Measurements from ENCODE around the gene RUNX1. TPM values are rescaled to one million over a fixed set of nuclear protein-coding genes. Genes with fewer than 3 reads are reported as not detected.

The RUNX1 gene
- polyA plus RNA-seq, 1 donor = 9.7 TPM

GRCh38 chr21:34877485-34878128 lies 171.5 kb downstream of the RUNX1 start:
- no peak for DNase-seq

GRCh38 chr21:34875830-34876229 lies 173.3 kb downstream of the RUNX1 start:
- DNase-seq = no peak

GRCh38 chr21:34874684-34875513 lies 174.2 kb downstream of the RUNX1 start:
- no peak for DNase-seq

GRCh38 chr21:34871026-34871908 lies 177.8 kb downstream of the RUNX1 start:
- no peak for DNase-seq

GRCh38 chr21:34870246-34870645 lies 178.9 kb downstream of the RUNX1 start:
- no peak for DNase-seq

GRCh38 chr21:34869545-34869944 lies 179.6 kb downstream of the RUNX1 start:
- DNase-seq = no peak

- no peak for DNase-seq
These were observed 181.3 kb downstream of the RUNX1 start for GRCh38 chr21:34867785-34868184.

GRCh38 chr21:34865400-34866241 lies 183.5 kb downstream of the RUNX1 start:
- DNase-seq = no peak

- DNase-seq = no peak
These were observed 184.5 kb downstream of the RUNX1 start for GRCh38 chr21:34864370-34865149.

GRCh38 chr21:34862951-34863350 lies 186.2 kb downstream of the RUNX1 start:
- DNase-seq = no peak

GRCh38 chr21:34861258-34861657 lies 187.8 kb downstream of the RUNX1 start:
- no peak for DNase-seq

GRCh38 chr21:34859976-34860653 lies 189.0 kb downstream of the RUNX1 start:
- no peak for DNase-seq

- DNase-seq = no peak
These were observed 190.5 kb downstream of the RUNX1 start for GRCh38 chr21:34858559-34858958.

GRCh38 chr21:34857874-34858273 lies 191.2 kb downstream of the RUNX1 start:
- DNase-seq = no peak

- DNase-seq = no peak
These were observed 191.9 kb downstream of the RUNX1 start for GRCh38 chr21:34857122-34857713.

GRCh38 chr21:34852448-34852847 lies 196.7 kb downstream of the RUNX1 start:
- no peak for DNase-seq

GRCh38 chr21:34850166-34850690 lies 198.9 kb downstream of the RUNX1 start:
- no peak for DNase-seq

GRCh38 chr21:34846601-34847112 lies 202.4 kb downstream of the RUNX1 start:
- DNase-seq = no peak

All from hindlimb muscle (tissue), 1 donor.